GM19025 (cell line): ENCODE results near the gene CSNK1A1.
"Not testable (repeated sequence)": the region's sequence is repeated elsewhere in the genome, so short reads cannot be mapped to it uniquely, and the experiment has no call there.

Experiments used
- ATAC-seq: cut with Tn5 transposase; IDR thresholded peaks from one replicate; pipeline ENCODE4 v1.9.1; 2021; ENCODE audit warnings: mild to moderate bottlenecking, low read depth, moderate library complexity; ENCODE audit not compliant: unreplicated experiment

The CSNK1A1 gene

DNA sequence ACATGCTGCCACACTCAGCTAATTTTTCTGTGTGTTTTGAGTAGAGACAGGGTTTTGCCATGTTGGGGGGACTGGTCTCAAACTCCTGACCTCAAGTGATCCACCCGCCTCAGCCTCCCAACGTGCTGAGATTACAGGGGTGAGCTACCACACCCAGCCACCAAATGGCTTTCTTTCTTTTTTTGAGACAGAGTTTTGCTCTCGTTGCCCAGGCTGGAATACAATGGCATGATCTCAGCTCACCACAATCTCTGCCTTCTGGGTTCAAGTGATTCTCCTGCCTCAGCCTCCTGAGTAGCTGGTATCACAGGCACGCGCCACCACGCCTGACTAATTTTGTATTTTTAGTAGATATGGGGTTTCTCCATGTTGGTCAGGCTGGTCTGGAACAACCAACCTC, 15.5 kb downstream of the CSNK1A1 start:
- not testable (repeated sequence) for ATAC-seq

DNA sequence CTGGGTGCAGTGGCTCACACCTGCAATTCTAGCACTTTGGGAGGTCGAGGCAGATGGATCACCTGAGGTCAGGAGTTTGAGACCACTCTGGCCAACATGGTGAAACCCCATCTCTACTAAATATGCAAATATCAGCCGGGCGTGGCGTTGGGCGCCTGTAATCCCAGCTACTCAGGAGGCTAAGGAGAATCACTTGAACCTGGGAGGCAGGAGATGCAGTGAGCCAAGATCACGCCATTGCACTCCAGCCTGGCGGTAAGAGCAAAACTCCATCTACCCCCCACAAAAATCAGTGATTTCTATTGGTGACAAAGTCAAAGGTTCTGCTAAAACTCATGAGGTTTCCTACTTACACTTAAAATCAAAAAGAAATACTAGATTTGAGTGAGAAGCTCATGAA, 18.8 kb downstream of the CSNK1A1 start:
- no peak for ATAC-seq

DNA sequence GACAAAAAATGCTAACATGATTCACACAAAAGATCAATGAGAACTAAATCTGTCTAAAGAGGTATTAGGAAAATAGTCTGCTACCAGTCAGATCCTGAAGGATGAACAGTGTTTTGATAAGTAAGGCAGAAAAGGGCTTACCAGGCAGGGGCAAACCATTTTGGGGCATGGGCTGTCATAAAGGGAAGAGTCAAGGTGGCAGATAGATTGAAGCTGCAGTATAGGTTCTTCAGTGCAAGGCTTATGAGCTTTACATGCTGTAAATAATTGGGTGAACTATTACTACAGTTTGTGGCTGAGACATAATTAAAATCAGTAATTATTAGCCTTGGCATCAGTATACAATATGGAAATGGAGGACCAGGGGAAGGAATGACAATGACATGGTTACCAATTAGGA, 21.8 kb downstream of the CSNK1A1 start:
- no peak for ATAC-seq

DNA sequence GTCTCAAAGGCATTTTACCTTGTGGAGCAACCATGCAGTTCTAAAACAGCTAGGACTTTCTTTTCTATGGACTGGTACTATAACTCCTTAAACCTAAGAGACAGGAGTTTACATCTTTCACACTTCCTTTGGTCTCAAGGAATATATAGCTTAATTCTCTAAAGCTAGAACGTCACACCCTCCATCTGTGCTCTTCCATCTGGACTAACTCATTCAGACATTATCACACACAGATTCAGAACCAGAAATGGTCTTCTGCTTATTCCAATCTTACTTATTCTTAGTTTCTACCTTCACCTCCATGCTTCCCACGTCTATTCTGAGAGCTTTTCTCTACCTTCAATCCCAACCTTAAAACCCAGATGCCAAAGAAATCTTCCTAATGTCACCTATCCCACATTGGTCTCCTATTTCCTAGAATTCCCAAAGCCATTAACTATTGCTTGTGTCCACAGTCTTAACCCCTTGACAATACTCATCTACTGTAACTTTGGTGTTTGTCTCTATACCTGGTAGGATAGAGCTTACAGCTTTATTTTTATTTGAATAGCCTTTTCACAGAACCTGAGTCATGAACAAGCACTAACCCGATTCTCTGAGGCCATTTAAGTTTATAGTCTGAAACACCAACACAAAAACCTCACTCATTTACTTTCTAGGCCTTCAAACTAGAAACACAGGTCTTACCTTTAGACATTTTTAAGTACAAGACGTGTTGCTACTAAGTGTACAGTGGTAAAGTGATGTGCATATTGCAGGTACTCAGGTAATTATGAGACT, 22.8 kb downstream of the CSNK1A1 start:
- ATAC-seq, result no peak

DNA sequence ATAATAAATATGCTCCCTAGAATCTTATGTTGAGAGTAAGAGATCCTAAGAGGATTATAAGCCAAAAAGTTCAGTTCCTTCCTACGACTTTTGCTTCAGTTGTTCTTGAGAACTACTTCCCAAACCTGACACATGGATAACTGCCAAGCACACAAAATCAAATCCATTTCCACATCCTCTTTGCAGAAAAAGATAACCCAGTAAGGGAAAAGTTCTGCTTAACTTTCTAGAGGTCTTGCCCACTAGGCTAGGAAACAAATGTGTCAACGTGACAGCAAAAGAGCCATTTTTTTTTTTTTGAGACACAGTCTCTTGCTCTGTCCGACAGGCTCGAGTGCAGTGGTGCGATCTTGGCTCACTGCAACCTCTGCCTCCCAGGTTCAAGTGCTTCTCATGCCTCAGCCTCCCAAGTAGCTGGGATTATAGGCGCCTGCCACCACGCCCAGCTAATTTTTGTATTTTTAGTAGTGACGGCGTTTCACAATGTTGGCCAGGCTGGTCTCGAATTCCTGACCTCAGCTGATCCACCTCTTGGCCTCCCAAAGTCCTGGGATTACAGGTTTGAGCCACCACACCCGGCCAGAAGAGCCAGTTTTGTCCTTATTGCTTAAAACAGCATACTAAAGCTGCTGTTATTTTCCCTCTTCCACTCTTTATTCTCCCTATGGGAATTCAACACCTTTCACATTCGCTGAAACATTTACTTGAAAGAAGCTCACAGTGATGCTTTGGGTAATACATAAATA, 24.2 kb downstream of the CSNK1A1 start:
- no peak for ATAC-seq

DNA sequence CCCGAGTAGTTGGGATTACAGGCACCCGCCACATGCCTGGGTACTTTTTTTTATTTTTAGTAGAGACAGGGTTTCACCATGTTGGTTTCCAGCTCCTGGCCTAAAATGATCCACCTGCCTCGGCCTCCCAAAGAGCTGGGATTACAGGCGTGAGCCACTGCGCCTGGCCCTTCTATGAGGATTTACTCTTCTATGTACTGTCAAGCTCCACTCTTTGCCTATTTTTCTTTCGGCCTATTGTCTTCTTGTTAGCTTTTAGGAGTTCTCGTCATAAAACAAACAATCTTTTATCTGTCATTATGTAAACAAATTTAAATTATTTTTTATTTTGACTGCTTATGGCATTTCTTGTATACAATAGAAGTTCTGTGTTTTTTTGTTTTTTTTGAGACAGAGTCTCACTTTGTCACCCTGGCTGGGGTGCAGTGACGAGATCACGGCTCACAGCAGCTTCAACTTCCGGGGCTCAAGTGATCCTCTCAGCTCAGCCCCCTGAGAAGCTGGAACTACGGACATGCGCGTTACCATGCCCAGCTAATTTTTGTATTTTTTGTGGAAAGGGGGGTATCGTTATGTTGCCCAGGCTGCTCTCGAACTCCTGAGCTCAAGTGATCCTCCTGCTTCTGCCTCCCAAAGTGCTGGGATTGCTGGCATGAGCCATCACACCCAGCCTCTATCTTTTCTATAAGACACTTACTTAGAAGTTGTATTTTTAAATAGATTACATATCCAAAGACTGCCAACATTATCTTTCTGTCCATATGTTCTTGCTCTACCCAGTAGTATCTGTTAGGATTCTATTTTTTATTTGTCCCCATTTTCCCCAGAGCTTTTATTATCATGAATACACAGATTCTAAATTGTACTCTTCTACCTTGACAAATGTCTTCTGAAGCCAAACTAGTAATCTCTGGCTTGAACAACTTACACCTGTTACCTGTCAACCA, 29.2 kb downstream of the CSNK1A1 start:
- ATAC-seq, result no peak

DNA sequence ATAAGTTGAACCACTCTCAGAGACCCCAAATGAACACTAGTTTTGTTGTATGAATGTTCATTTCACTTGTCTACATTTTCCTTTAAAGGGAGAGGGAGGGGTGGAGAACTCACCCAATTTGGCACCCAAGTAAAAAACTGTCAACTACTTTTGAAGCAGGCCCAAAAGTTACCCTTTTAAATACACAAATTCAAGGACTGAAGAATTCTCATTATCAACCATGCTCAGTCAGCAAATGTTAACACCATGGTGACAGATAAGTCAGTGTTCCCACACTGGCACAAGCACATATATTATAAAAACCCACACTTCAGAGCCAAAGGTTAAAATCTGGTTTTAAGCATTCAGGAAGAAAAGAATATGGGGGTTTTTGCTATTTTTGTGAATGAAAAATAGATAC, 31.6 kb downstream of the CSNK1A1 start:
- no peak for ATAC-seq

DNA sequence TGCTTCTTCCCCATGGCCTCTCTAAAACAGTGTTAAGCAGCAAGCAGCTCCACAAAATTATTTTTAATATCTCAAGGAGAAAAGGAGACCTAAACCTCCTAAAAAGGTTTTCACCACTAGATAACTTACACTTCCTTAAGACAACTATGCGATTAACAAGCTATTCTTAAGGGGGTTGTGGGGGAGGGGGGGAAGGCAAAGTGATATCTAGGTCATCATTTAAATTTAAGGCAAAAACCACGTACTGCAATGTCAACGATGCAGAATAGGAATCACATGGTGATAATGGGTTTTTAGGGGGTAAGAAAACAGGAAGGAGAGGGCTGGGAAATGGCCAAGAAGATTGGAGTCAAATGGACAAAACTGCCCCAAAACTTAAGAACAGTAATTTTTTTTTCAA, 32.6 kb downstream of the CSNK1A1 start:
- ATAC-seq, result no peak

DNA sequence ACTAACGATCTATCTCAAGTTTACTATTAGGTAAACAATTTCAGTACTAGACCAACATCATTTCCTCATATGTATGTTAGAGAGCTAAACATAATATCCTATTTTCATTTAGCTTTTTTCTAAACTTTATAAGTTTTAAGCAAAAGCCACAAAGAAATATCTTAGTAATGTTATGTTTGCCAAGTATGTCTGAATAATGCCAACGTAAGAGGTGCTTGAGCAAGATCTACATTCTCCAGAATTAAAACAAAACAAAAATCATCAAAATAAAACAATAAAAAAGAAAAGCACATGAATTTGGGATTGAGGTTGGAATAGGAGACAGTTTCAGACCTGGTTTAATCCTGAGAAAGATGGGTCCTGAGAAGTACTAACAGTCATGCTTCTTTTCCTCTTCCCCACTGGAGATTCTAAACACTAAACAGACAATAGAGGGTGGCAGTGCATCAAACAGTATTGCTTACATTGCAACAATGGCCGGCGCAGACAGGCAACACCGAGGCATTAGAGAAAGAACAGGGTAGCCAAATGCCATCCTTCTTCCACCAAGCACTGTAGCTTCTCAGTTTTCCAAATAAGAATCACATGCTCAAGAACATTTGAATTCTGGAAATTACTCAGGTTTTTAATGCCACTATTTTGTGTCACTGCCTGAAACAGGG, 33.6 kb downstream of the CSNK1A1 start:
- ATAC-seq, result no peak

DNA sequence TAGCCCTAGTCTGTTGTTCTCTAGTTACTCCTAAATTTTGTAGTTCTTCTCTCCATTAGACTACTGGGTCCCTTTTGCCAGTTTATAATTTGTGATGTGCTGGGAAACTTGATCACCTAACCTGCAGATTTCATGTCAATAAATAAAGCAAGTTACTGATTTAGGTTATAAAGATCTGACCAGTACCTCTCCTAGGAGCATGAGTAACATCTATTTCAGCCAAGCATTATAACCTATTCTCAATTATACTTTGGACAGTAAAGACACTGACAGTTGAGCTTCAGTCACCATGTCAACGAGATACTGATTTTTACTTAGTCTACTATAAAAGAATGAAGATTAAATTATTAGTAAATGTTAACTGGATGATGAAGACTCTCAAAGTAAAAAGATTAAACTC, 36.7 kb downstream of the CSNK1A1 start:
- ATAC-seq, result no peak

DNA sequence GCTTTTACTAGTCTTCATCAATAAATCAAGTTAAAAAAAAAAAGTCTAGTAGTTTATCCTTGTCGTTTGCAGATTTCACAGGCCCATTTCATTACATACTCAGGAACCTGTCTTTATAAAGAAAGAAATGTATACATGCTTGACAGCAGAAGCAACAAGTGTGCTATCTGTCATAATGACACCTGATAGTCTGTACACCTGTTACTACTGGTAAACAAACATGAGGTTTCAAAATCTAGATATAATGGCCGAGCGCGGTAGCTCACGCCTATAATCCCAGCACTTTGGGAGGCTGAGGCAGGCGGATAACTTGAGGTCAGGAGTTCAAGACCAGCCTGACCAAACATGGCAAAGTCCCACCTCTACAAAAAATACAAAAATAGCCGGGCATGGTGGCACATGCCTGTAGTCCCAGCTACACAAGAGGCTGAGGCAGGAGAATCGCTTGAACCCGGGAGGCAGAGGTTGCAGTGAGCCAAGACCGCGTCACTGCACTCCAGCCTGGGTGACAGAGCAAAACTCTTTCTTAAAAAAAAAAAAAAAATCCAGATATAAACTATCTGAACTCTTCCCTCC, 37.8 kb downstream of the CSNK1A1 start:
- ATAC-seq, result not testable (repeated sequence)

DNA sequence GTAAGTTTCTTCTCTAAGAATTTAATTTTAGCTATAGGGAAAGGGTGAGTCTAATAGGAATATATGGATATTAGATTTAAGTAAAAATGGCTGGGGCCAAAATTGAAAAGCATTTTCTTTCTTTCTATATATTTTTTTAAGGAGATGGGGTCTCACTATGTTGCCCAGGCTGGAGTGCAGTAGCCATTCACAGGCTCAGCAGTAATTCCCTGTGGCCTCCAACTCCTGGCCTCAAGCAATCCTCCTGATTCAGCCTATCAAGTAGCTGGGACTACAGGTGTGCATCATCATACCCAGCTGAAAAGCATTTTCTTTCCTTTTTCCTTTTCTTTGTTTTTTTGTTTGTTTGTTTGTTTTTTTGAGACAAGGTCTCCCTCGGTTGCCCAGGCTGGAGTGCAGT, 41.1 kb downstream of the CSNK1A1 start:
- ATAC-seq, result no peak

DNA sequence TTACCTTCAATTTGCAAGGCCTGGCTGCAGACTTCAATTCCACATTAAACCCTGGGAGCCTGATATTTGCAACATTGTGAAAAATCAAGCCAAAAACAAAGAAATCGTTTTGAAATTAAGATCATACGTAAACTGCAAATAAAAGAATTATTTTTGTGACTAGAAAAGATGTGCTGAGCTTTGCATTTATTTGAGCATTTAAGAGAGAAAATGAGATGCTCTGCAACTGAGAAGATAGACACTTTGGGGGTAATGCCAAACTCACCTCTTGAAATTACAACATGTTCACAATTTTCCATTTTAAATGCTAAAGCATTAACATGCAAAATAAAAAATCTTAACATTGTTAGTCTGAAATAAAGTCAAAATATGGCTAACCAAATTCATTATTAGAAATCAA, 46.6 kb downstream of the CSNK1A1 start:
- ATAC-seq, result no peak

DNA sequence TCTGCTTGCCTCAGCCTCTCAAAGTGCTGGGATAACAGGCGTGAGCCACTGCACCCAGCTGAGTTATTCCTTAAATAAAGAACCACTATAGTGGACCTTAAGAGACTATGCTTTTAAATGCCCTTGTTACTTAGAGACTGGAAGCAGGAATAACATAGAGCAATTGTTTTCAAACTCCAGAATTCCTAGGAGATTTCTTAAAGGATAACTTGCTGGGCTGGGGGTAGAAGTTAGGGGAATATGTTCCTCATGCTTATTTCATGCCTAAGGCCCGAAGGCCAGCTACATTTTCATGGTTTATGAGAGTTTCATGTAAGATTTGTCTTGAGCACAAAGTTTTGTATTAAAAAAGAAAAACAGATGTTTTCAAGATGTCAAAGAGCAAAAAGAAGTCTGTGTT, 48.2 kb downstream of the CSNK1A1 start:
- no peak for ATAC-seq

DNA sequence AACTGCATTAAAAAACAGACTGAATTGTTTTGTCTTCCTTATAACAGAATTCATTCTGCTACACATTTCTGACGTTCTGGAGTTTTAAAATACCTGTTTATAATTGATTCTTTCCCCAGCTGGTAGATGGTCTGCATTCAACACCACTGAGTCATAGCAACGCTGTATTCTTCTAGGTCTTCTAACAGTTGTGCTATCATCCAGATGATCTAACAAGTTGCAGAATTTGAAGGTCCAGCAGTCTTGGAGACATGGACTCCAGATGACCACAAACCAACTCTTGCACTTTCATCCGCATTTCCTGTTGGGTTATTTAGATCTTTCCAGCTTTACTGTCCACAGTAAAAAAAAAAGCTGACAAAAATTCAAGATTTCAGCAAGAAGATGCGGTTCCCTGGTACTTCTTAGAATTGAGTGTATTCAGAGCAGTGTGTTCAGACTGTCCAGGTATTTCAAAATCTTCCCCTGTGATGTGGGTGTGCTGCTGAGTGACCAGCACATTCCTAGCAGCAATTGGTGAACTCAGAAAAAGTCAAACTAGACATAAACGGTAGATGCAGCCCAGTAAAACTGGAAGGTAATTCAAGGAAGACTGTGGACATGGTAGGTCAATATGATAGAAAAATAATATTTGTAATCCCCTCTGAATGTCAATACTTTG, 50.2 kb downstream of the CSNK1A1 start:
- ATAC-seq, result no peak

DNA sequence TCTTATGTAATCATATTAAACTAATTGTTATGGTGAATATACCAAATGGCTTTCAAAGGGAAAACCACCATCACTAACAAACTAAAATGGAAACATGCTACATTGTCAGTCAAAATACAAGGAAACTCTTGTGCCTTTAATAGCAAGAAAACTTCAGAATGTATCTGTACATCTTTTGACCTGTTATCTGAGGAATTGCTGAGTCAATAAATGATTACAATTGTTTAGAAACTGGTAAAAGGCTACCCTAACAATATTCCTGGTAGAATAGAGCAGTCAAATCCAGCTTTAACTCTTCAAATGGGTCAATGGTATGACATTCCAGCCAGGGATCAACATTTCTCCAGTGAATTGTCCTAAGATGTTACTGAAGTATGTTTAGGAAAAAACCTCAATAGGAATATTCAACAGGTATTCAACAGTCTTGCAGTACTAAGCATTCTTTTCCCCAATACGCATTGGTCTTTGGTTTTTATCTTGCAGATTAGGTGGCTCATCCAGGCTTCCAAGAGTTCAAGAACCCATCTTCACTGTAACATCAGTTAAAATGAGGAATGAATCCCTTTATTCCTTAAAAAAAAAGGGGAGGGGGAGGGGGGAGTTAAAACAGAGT, 52.4 kb downstream of the CSNK1A1 start:
- no peak for ATAC-seq

DNA sequence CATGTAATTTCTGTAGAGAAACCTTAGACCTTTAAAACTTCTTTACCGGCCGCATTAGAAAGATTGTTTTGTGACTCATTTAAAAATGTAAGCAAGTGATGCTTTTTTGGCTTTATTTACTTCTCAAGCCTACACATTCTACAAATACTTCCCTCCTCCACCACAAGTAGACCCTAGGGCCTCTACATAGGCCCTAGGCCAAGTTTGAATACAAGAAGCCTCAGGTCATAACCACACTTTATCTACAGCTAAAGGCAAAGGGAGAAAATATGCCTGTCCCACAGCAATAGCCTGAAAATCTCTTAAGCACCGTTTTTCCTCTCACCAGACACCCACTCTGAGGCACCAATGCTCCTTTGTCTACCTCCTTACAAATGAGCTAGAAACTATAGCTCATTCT, 53.9 kb downstream of the CSNK1A1 start:
- no peak for ATAC-seq

DNA sequence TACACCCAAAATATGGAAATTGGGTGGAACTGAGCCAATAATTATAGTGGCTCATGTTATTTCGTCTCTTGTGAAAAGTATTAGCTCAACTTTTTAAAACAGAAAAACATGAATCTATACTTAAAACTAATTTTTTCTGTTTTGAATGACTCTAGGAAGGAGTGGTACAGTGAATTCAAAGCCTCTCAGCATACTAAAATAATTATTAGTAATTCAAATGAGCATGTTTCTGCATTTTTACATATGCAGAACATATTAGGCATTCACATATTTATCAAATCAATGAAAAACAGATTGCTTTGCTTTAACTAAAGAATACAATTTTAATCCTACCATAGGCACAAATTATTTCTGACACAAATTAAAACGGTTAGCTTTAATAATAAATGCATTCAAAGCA, 54.3 kb downstream of the CSNK1A1 start:
- ATAC-seq, result no peak

DNA sequence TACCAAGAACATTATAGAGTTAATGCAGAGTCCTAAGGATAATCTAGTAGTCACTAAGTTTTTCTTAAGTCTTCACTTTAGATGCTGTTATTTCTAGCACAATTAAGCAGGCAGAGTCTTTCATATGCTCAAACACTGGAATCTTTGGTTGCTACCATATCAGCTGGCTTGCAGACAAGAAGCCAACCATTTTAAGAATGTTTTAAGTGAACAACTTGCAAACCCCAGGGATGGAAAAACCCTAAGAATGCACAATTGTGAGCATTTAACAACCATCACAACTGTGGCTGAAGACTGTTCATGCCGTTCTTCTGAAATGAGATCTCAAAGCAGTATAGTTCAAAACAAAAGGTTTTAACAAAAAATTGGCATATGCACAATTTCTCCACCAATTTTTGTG, 55.1 kb downstream of the CSNK1A1 start:
- ATAC-seq, result no peak
